MM.1S (cell line): Measurements from ENCODE around the gene RBFOX2.

Experiments used
- EZH2 ChIP-seq: fragments of 300-600 bp; sonication (generic); optimal IDR thresholded peaks from 2 replicates; pipeline ENCODE3; 2017; ENCODE audit warnings: low read depth, mild to moderate bottlenecking, antibody characterized with exemption, low read length, mixed read lengths
- EZH2phosphoT487 ChIP-seq: fragments of 300-600 bp; sonication (generic); IDR thresholded peaks from 2 replicates; pipeline ENCODE4 v1.6.1; 2018; ENCODE audit warnings: antibody characterized with exemption, low read length
- TF ChIP-seq, protein P1 (sequence below): fragments of 300-600 bp; sonication (generic); IDR thresholded peaks from 2 replicates; pipeline ENCODE4 v1.5.1; 2016; ENCODE audit warnings: antibody characterized with exemption, low read length, mixed read lengths

GRCh38 chr22:35835267-35835997 is 193.2 kb downstream of the RBFOX2 start:
- TF ChIP-seq, protein P1, sequence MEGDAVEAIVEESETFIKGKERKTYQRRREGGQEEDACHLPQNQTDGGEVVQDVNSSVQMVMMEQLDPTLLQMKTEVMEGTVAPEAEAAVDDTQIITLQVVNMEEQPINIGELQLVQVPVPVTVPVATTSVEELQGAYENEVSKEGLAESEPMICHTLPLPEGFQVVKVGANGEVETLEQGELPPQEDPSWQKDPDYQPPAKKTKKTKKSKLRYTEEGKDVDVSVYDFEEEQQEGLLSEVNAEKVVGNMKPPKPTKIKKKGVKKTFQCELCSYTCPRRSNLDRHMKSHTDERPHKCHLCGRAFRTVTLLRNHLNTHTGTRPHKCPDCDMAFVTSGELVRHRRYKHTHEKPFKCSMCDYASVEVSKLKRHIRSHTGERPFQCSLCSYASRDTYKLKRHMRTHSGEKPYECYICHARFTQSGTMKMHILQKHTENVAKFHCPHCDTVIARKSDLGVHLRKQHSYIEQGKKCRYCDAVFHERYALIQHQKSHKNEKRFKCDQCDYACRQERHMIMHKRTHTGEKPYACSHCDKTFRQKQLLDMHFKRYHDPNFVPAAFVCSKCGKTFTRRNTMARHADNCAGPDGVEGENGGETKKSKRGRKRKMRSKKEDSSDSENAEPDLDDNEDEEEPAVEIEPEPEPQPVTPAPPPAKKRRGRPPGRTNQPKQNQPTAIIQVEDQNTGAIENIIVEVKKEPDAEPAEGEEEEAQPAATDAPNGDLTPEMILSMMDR = no peak
- TF ChIP-seq EZH2 (no peak), EZH2phosphoT487 (no peak)
